HG03378 (cell line): Measurements from ENCODE around the gene PCNX3.
"Not testable (repeated sequence)": the region's sequence is repeated elsewhere in the genome, so short reads cannot be mapped to it uniquely, and the experiment has no call there.

Experiments
- ATAC-seq: cut with Tn5 transposase; IDR thresholded peaks from one replicate; pipeline ENCODE4 v1.9.1; 2021; ENCODE audit warnings: mild to moderate bottlenecking, moderate library complexity; ENCODE audit not compliant: unreplicated experiment

Gene PCNX3

DNA sequence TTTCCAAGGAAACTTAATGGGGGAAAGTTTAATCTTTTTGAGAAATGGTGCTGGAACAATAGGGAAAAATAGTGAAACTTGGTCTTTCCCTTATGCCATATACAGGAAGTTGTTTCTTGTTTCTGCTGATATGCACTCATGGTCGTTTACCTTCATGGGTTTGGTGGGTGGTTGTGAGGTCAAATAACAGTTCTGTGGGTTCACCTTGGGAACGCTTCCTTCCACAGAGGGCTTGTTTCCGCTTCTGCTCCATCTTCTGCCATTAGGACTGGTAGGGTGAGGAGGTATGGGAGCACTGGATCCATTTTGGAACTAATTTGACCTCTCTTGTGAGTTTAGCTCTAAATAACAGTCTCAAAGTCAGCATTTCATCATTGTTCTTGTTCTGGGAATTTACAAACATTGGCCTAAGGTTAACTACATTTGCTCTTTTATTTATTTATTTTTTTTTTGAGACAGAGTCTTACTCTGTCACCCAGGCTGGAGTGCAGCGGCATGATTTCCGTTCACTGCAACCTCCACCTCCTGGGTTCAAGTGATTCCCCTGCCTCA, 64.7 kb downstream of the PCNX3 start:
- ATAC-seq: no peak

DNA sequence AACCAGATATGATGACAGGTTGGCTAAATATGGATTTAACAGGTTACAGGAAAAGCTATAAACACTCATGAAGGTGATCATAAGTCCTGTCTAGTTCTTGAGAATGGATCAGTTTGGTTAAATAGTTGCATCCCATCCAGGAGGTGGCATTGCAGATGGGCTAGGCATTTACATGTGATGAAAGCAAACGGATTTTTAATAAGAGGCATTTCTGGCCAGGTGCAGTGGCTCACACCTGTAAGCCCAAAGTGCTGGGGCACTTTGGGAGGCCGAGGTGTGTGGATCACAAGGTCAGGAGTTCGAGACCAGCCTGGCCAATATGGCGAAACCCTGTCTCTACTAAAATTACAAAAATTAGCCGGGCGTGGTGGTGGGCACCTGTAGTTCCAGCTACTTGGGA, 67.9 kb downstream of the PCNX3 start:
- ATAC-seq: not testable (repeated sequence)

- ATAC-seq: no peak
These were observed 70.4 kb downstream of the PCNX3 start for GRCh38 chr11:65685981-65686380.
